ENCODE measurements around the gene MPZL2.

DNA sequence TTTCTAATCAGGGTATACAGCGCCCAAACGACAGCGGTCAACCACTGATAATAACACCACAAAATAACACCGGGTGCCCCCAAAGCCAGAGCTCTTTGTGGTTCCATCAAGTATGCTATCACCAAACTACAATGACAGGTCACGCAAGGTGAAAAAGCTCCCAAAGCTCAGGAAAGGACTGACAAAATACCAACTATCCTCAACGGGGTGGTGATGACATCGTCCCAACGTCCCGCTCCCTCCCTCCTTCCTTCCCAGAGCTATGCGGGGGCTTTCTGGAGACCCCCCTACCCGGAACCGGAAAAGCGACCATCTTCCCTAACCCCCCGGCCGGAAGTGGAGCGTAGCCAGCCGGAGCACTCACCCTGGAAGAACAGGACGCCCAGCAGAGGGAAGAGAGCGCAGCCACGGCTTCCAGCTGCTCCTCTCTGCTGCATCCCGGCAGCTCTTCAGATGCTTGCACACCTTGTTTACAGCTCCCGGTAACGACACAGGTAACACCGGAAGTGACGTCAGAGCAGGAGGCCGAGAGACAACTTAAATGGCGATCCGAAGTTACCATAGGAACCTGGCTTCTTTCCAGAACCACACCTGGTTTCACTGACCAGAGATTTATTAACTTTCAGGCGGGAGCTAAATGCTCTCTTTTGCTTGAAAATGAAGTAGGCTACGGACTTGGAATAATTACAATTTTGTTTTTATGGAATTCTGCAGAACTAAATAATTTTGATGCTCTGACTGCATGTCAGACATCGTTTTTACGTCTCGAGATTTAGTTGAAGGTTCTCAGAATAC is 12.0 kb downstream of the MPZL2 start, which contains the start of gene MPZL3:
- TF ChIP-seq, protein P1, sequence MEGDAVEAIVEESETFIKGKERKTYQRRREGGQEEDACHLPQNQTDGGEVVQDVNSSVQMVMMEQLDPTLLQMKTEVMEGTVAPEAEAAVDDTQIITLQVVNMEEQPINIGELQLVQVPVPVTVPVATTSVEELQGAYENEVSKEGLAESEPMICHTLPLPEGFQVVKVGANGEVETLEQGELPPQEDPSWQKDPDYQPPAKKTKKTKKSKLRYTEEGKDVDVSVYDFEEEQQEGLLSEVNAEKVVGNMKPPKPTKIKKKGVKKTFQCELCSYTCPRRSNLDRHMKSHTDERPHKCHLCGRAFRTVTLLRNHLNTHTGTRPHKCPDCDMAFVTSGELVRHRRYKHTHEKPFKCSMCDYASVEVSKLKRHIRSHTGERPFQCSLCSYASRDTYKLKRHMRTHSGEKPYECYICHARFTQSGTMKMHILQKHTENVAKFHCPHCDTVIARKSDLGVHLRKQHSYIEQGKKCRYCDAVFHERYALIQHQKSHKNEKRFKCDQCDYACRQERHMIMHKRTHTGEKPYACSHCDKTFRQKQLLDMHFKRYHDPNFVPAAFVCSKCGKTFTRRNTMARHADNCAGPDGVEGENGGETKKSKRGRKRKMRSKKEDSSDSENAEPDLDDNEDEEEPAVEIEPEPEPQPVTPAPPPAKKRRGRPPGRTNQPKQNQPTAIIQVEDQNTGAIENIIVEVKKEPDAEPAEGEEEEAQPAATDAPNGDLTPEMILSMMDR (IDR thresholded peaks at IDR 0.05; ENCODE audit: poor library complexity, severe bottlenecking): no peak
- TF ChIP-seq POLR2AphosphoS5 (IDR thresholded peaks at IDR 0.05) (peak; percentile 63), EP300 (conservative IDR thresholded peaks at IDR 0.05; ENCODE audit: poor library complexity, severe bottlenecking) (peak; percentile 64)
- TF ChIP-seq, protein P2, sequence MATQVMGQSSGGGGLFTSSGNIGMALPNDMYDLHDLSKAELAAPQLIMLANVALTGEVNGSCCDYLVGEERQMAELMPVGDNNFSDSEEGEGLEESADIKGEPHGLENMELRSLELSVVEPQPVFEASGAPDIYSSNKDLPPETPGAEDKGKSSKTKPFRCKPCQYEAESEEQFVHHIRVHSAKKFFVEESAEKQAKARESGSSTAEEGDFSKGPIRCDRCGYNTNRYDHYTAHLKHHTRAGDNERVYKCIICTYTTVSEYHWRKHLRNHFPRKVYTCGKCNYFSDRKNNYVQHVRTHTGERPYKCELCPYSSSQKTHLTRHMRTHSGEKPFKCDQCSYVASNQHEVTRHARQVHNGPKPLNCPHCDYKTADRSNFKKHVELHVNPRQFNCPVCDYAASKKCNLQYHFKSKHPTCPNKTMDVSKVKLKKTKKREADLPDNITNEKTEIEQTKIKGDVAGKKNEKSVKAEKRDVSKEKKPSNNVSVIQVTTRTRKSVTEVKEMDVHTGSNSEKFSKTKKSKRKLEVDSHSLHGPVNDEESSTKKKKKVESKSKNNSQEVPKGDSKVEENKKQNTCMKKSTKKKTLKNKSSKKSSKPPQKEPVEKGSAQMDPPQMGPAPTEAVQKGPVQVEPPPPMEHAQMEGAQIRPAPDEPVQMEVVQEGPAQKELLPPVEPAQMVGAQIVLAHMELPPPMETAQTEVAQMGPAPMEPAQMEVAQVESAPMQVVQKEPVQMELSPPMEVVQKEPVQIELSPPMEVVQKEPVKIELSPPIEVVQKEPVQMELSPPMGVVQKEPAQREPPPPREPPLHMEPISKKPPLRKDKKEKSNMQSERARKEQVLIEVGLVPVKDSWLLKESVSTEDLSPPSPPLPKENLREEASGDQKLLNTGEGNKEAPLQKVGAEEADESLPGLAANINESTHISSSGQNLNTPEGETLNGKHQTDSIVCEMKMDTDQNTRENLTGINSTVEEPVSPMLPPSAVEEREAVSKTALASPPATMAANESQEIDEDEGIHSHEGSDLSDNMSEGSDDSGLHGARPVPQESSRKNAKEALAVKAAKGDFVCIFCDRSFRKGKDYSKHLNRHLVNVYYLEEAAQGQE (IDR thresholded peaks at IDR 0.05; ENCODE audit: borderline replicate concordance): peak; percentile 38
